Astrocyte (in vitro differentiated cells and primary cell): ENCODE data around the gene RHBDL1. TPM values are rescaled to one million over a fixed set of nuclear protein-coding genes. Genes with fewer than 3 reads are reported as not detected.
A peak's percentile ranks its signal among the peaks of the same experiment; 100 is the strongest.

Experiments used
- DNase-seq: peaks from one replicate; pipeline ENCODE4 v3.0.0-alpha.2; 2010; ENCODE audit warnings: low read depth
- FAIRE-seq: peaks from 2 replicates; lab custom pipeline; 2011; peaks lifted over from hg19 to GRCh38; lab: Jason Lieb, UNC
- H2AFZ ChIP-seq: 2 replicates; pipeline ENCODE4 v1.6.0; 2012; ENCODE audit warnings: low read depth, low read length, inconsistent platforms
- H3K27ac ChIP-seq: 2 replicates; pipeline ENCODE4 v1.5.1; 2011; ENCODE audit warnings: low read depth, low read length, inconsistent platforms
- H3K27me3 ChIP-seq: 2 replicates; pipeline ENCODE4 v1.6.0; 2011; ENCODE audit warnings: low read length, inconsistent platforms; ENCODE audit not compliant: insufficient read depth
- H3K36me3 ChIP-seq: 2 replicates; pipeline ENCODE4 v1.5.1; 2011; ENCODE audit warnings: low read length, inconsistent platforms; ENCODE audit not compliant: insufficient read depth
- H3K4me1 ChIP-seq: 2 replicates; pipeline ENCODE4 v1.5.1; 2011; ENCODE audit warnings: low read length, inconsistent platforms; ENCODE audit not compliant: insufficient read depth
- H3K4me2 ChIP-seq: 2 replicates; pipeline ENCODE4 v1.6.0; 2012; ENCODE audit warnings: low read length, inconsistent platforms
- H3K4me3 ChIP-seq: 2 replicates; pipeline ENCODE4 v1.5.1; 2011; ENCODE audit warnings: low read depth, mild to moderate bottlenecking, low read length, inconsistent platforms; ENCODE audit not compliant: insufficient read depth
- H3K79me2 ChIP-seq: 2 replicates; pipeline ENCODE4 v1.6.0; 2012; ENCODE audit warnings: mild to moderate bottlenecking, low read length, inconsistent platforms; ENCODE audit not compliant: insufficient read depth
- H3K9ac ChIP-seq: 2 replicates; pipeline ENCODE4 v1.6.0; 2012; ENCODE audit warnings: mild to moderate bottlenecking, low read length, inconsistent platforms
- H3K9me3 ChIP-seq: 2 replicates; pipeline ENCODE4 v1.5.1; 2012; ENCODE audit warnings: low read depth, mild to moderate bottlenecking, low read length, inconsistent platforms; ENCODE audit not compliant: insufficient read depth
- H4K20me1 ChIP-seq: 2 replicates; pipeline ENCODE4 v1.6.0; 2012; ENCODE audit warnings: low read length, inconsistent platforms; ENCODE audit not compliant: insufficient read depth
- H3K27ac Mint-ChIP-seq: one replicate; pipeline ENCODE4 v1.8.0; 2021; ENCODE audit warnings: mild to moderate bottlenecking, mixed read lengths; ENCODE audit not compliant: unreplicated experiment
- H3K27me3 Mint-ChIP-seq: one replicate; pipeline ENCODE4 v1.8.0; 2021; ENCODE audit warnings: low read depth, mixed read lengths; ENCODE audit not compliant: unreplicated experiment
- H3K36me3 Mint-ChIP-seq: one replicate; pipeline ENCODE4 v1.8.0; 2021; ENCODE audit warnings: low read depth, mixed read lengths; ENCODE audit not compliant: unreplicated experiment
- H3K4me1 Mint-ChIP-seq: one replicate; pipeline ENCODE4 v1.8.0; 2021; ENCODE audit warnings: low read depth, mixed read lengths; ENCODE audit not compliant: unreplicated experiment
- H3K4me3 Mint-ChIP-seq: one replicate; pipeline ENCODE4 v1.8.0; 2021; ENCODE audit warnings: mild to moderate bottlenecking, moderate library complexity, mixed read lengths; ENCODE audit not compliant: unreplicated experiment
- H3K9me3 Mint-ChIP-seq: one replicate; pipeline ENCODE4 v1.8.0; 2021; ENCODE audit warnings: mild to moderate bottlenecking, mixed read lengths; ENCODE audit not compliant: unreplicated experiment
- EZH2 ChIP-seq: IDR thresholded peaks from 2 replicates; pipeline ENCODE4 v1.6.1; 2012; ENCODE audit warnings: mild to moderate bottlenecking, low read length, inconsistent platforms; ENCODE audit not compliant: insufficient read depth
- total RNA-seq: library from RNA; stranded (reverse); gene quantifications from 2 replicates; pipeline ENCODE4 v1.2.1, GENCODE V29; 2021
- TF ChIP-seq, protein P1 (sequence below): IDR thresholded peaks from 2 replicates; pipeline ENCODE4 v1.5.1; 2011; ENCODE audit warnings: low read depth, mild to moderate bottlenecking, inconsistent platforms, low read length, moderate library complexity; ENCODE audit not compliant: insufficient read depth

The RHBDL1 gene
- total RNA-seq, 1 donor from 2014 or later = 4.9 TPM

DNA sequence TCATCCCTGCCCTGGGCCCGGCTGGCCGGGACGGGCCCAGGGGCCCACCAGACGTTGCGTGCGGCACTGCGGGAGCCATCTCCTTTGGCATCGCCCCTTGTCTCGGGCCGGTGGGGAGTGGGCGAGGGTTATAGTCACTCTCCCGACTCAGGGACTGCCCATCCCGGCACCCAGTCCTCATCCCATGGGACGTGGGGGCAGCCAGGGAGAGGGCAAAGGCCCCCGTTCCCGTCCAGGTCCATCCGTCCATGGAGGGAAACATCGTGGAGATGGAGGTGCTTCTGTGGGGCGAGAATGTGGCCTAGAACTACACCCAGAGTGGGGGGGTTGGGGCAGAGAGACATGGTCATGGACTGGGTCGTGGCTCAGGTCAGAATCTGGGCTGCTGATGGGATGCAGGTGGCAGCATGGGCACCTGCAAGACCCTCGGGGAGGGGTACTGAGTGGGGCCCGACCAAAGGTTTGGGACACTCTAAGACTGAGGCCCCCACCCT lies 28.7 kb upstream of the RHBDL1 start:
- no peak for FAIRE-seq
- H3K27ac Mint-ChIP-seq = no peak overlapping the region
- no peaks in the 10 kb centered on the region for H3K36me3 ChIP-seq

DNA sequence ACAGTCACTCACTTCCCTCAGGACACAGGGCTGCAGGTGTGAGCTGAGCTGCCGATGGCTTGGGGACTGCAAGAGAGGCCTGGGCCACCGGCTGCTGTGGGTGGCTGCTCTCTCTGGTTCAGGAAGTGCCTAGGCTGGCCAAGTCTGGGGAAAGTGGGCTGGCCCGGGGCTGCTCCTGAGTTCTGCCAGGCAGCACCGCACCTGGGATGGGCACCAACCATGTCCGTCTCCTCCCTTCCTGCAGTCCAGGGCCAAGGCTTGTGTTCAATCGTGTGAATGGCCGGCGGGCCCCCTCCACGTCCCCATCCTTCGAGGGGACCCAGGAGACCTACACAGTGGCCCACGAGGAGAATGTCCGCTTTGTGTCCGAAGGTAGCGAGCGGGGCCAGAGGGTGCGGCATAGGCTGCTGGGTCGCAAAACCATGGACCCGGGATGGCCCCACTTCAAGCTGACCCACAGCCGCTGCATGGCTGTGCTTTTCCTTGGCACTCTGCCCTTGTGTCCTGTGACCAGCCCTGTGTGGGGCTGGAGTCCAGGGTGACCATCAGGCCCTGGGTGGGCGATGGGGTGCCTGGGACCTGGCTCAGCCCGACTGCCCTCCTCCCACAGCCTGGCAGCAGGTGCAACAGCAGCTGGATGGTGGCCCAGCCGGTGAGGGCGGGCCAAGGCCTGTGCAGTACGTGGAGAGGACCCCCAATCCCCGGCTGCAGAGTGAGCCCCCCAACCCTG lies 28.1 kb upstream of the RHBDL1 start:
- H3K4me3 ChIP-seq = no peak overlapping the region
- H3K36me3 Mint-ChIP-seq = no peaks in the 10 kb centered on the region
- H3K27ac Mint-ChIP-seq = no peak overlapping the region
- H4K20me1 ChIP-seq = no peaks in the 10 kb centered on the region
- no peak overlapping the region for H2AFZ ChIP-seq
- no peak overlapping the region for H3K27ac ChIP-seq
- H3K4me2 ChIP-seq = peak overlapping the region; percentile 91
- H3K27me3 Mint-ChIP-seq = no peaks in the 10 kb centered on the region
- H3K36me3 ChIP-seq = no peaks in the 10 kb centered on the region
- H3K9me3 Mint-ChIP-seq = no peaks in the 10 kb centered on the region
- no peak for TF ChIP-seq EZH2
- no peaks in the 10 kb centered on the region for H3K9me3 ChIP-seq
- peaks cover 16% of the 10 kb centered on the region for H3K4me1 ChIP-seq
- H3K9ac ChIP-seq = no peak overlapping the region
- no peak overlapping the region for H3K4me3 Mint-ChIP-seq
- H3K4me1 Mint-ChIP-seq = no peaks in the 10 kb centered on the region
- peaks cover 16% of the 10 kb centered on the region for H3K79me2 ChIP-seq
- DNase-seq (no peak), FAIRE-seq (no peak)
- no peaks in the 10 kb centered on the region for H3K27me3 ChIP-seq

More for the DNA sequence above, 28.7 kb upstream of the RHBDL1 start:
- no peak overlapping the region for H3K27ac ChIP-seq
- peaks cover 16% of the 10 kb centered on the region for H3K79me2 ChIP-seq
- no peak for DNase-seq
- peaks cover 17% of the 10 kb centered on the region for H3K4me1 ChIP-seq
- no peak overlapping the region for H3K9ac ChIP-seq
- H3K4me2 ChIP-seq = no peak overlapping the region
- TF ChIP-seq EZH2 = no peak
- TF ChIP-seq, protein P1, sequence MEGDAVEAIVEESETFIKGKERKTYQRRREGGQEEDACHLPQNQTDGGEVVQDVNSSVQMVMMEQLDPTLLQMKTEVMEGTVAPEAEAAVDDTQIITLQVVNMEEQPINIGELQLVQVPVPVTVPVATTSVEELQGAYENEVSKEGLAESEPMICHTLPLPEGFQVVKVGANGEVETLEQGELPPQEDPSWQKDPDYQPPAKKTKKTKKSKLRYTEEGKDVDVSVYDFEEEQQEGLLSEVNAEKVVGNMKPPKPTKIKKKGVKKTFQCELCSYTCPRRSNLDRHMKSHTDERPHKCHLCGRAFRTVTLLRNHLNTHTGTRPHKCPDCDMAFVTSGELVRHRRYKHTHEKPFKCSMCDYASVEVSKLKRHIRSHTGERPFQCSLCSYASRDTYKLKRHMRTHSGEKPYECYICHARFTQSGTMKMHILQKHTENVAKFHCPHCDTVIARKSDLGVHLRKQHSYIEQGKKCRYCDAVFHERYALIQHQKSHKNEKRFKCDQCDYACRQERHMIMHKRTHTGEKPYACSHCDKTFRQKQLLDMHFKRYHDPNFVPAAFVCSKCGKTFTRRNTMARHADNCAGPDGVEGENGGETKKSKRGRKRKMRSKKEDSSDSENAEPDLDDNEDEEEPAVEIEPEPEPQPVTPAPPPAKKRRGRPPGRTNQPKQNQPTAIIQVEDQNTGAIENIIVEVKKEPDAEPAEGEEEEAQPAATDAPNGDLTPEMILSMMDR = no peak
- H3K4me3 ChIP-seq = no peak overlapping the region
- no peaks in the 10 kb centered on the region for H3K27me3 ChIP-seq
- H3K4me1 Mint-ChIP-seq = no peaks in the 10 kb centered on the region
- H4K20me1 ChIP-seq = no peaks in the 10 kb centered on the region
- H3K27me3 Mint-ChIP-seq = no peaks in the 10 kb centered on the region
- no peaks in the 10 kb centered on the region for H3K36me3 Mint-ChIP-seq
- peak overlapping the region; percentile 60 for H3K4me3 Mint-ChIP-seq
- H3K9me3 ChIP-seq = no peaks in the 10 kb centered on the region
- H2AFZ ChIP-seq = no peak overlapping the region
- no peaks in the 10 kb centered on the region for H3K9me3 Mint-ChIP-seq

DNA sequence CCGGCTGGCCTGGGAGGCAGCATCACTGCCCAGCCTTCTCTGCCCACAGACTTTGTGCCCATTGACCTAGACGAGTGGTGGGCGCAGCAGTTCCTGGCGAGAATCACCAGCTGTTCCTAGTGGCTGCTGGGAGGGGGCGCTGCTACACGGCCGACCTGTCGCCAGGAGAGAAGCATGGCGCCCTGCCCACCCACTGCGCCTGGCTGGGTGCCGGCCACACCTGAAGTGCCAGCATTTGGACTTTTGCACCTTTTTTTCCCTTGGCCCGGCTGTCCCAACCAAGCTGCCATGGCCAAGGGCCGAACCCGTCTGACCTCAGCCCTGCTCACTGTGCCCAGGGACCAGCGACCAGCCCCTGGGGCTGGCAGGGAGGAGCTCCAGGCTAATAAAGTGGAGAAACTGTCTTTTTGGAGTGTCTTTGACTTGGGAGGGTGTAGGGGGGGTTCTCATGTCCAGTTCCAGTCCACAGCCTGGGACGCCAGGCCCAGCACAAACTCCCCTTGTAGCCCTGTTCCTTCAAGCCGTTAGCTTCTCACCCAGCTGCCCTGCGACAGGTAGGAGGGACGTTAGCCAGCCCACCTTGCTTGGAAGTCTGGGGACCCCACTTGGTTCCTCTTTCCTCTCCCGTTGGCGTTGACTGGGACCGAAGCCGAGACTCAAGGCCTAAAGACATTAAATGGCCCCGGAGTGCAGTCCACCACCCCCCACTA lies 27.2 kb upstream of the RHBDL1 start:
- no peaks in the 10 kb centered on the region for H3K36me3 Mint-ChIP-seq
- Histone ChIP-seq H3K79me2 (peaks cover 16% of the 10 kb centered on the region), H3K4me1 (peaks cover 15% of the 10 kb centered on the region), H3K4me2 (peak overlapping the region; percentile 91), H3K4me3 (peak overlapping the region; percentile 62), H4K20me1 (no peaks in the 10 kb centered on the region), H3K36me3 (no peaks in the 10 kb centered on the region), H3K9ac (peak overlapping the region; percentile 84), H3K9me3 (no peaks in the 10 kb centered on the region), H2AFZ (peak overlapping the region; percentile 80), H3K27ac (peak overlapping the region; percentile 81), H3K27me3 (no peaks in the 10 kb centered on the region)
- DNase-seq (no peak), FAIRE-seq (no peak)
- no peaks in the 10 kb centered on the region for H3K9me3 Mint-ChIP-seq
- no peak for TF ChIP-seq EZH2
- TF ChIP-seq, protein P1 = peak; percentile 8
- H3K27ac Mint-ChIP-seq = peak overlapping the region; percentile 62
- no peaks in the 10 kb centered on the region for H3K27me3 Mint-ChIP-seq
- H3K4me1 Mint-ChIP-seq = no peaks in the 10 kb centered on the region
- peak overlapping the region; percentile 87 for H3K4me3 Mint-ChIP-seq
